Measurements from ENCODE around the gene COL13A1.

COL13A1 gene

GRCh38 chr10:69867699-69868558 is 66.2 kb downstream of the COL13A1 start:
- H3K4me3 ChIP-seq (ENCODE audit: low read depth, low read length): no peak overlapping the region
- no peak for TF ChIP-seq CTCF (IDR thresholded peaks at IDR 0.05; ENCODE audit: low read depth, low read length)
- TF ChIP-seq MAX (IDR thresholded peaks at IDR 0.05; ENCODE audit: low read depth, low read length): no peak
- no peak for TF ChIP-seq MYC (IDR thresholded peaks at IDR 0.05; ENCODE audit: low read depth, low read length)
- TF ChIP-seq POLR2A (IDR thresholded peaks at IDR 0.05; ENCODE audit: extremely low read depth, insufficient read length): no peak
- no peak for DNase-seq (ENCODE audit: low read depth)

- no peak for DNase-seq (ENCODE audit: low read depth)
- TF ChIP-seq MYC (IDR thresholded peaks at IDR 0.05; ENCODE audit: low read depth, low read length) (no peak), POLR2A (IDR thresholded peaks at IDR 0.05; ENCODE audit: extremely low read depth, insufficient read length) (no peak), MAX (IDR thresholded peaks at IDR 0.05; ENCODE audit: low read depth, low read length) (no peak), CTCF (IDR thresholded peaks at IDR 0.05; ENCODE audit: low read depth, low read length) (no peak)
- no peak overlapping the region for H3K4me3 ChIP-seq (ENCODE audit: low read depth, low read length)
Measured at GRCh38 chr10:69868821-69869220, 67.1 kb downstream of the COL13A1 start.

GRCh38 chr10:69869291-69869961 is 67.7 kb downstream of the COL13A1 start:
- no peak for TF ChIP-seq MYC (IDR thresholded peaks at IDR 0.05; ENCODE audit: low read depth, low read length)
- no peak for TF ChIP-seq MAX (IDR thresholded peaks at IDR 0.05; ENCODE audit: low read depth, low read length)
- no peak for TF ChIP-seq POLR2A (IDR thresholded peaks at IDR 0.05; ENCODE audit: extremely low read depth, insufficient read length)
- no peak for DNase-seq (ENCODE audit: low read depth)
- H3K4me3 ChIP-seq (ENCODE audit: low read depth, low read length): no peak overlapping the region

- no peak overlapping the region for H3K4me3 ChIP-seq (ENCODE audit: low read depth, low read length)
- TF ChIP-seq MYC (IDR thresholded peaks at IDR 0.05; ENCODE audit: low read depth, low read length) (no peak), MAX (IDR thresholded peaks at IDR 0.05; ENCODE audit: low read depth, low read length) (no peak), POLR2A (IDR thresholded peaks at IDR 0.05; ENCODE audit: extremely low read depth, insufficient read length) (no peak), CTCF (IDR thresholded peaks at IDR 0.05; ENCODE audit: low read depth, low read length) (no peak)
- DNase-seq (ENCODE audit: low read depth): no peak
Measured at GRCh38 chr10:69870591-69870990, 68.9 kb downstream of the COL13A1 start.

GRCh38 chr10:69871074-69871473 is 69.4 kb downstream of the COL13A1 start:
- no peak for TF ChIP-seq MAX (IDR thresholded peaks at IDR 0.05; ENCODE audit: low read depth, low read length)
- H3K4me3 ChIP-seq (ENCODE audit: low read depth, low read length): no peak overlapping the region
- no peak for DNase-seq (ENCODE audit: low read depth)

GRCh38 chr10:69872323-69872722 is 70.6 kb downstream of the COL13A1 start:
- no peak for DNase-seq (ENCODE audit: low read depth)
- H3K4me3 ChIP-seq (ENCODE audit: low read depth, low read length): no peak overlapping the region
- TF ChIP-seq MYC (IDR thresholded peaks at IDR 0.05; ENCODE audit: low read depth, low read length) (no peak), MAX (IDR thresholded peaks at IDR 0.05; ENCODE audit: low read depth, low read length) (no peak), POLR2A (IDR thresholded peaks at IDR 0.05; ENCODE audit: extremely low read depth, insufficient read length) (no peak), CTCF (IDR thresholded peaks at IDR 0.05; ENCODE audit: low read depth, low read length) (no peak)
